Lung (tissue), 12 donors: ENCODE data around the gene HOXA4. TPM values are rescaled to one million over a fixed set of nuclear protein-coding genes. Genes with fewer than 3 reads are reported as not detected.

ENCODE experiments used
- ATAC-seq: fragments of 200-7000 bp; cut with Tn5 transposase; one replicate; pipeline ENCODE4 v1.9.1; 2020; ENCODE audit warnings: moderate number of reproducible peaks; ENCODE audit not compliant: insufficient read depth, low FRiP score
- DNase-seq, 3 donors: peaks; one replicate each; pipeline ENCODE4 v3.0.0-alpha.2; 2013 to 2017
- H3K27ac ChIP-seq, 2 donors: one replicate each; pipeline ENCODE4 v1.5.1; 2013; ENCODE audit warnings: mild to moderate bottlenecking in 2 of 2, moderate library complexity in 2 of 2, control low read depth in 1 of 2, inconsistent platforms in 1 of 2, low read depth in 1 of 2, low read length in 1 of 2
- H3K27me3 ChIP-seq, 3 donors: one replicate each; pipeline ENCODE4 v1.5.1; 2013; ENCODE audit warnings: low read length in 2 of 3; ENCODE audit not compliant: control insufficient read depth in 3 of 3, insufficient read depth in 3 of 3
- H3K36me3 ChIP-seq, 4 donors: one replicate each; pipeline ENCODE4 v1.5.1; 2013; ENCODE audit warnings: low read length in 4 of 4, mild to moderate bottlenecking in 1 of 4, moderate library complexity in 1 of 4; ENCODE audit not compliant: control insufficient read depth in 4 of 4, insufficient read depth in 4 of 4
- H3K4me1 ChIP-seq, 5 donors: one replicate each; pipeline ENCODE4 v1.5.1; 2013; ENCODE audit warnings: low read length in 5 of 5, mild to moderate bottlenecking in 2 of 5, moderate library complexity in 1 of 5; ENCODE audit not compliant: control insufficient read depth in 5 of 5, insufficient read depth in 5 of 5
- H3K4me3 ChIP-seq: one replicate; pipeline ENCODE4 v1.5.1; 2013; ENCODE audit warnings: mild to moderate bottlenecking, control low read depth, moderate library complexity
- H3K9ac ChIP-seq, 2 donors: one replicate each; pipeline ENCODE4 v1.5.1; 2013; ENCODE audit warnings: low read length in 2 of 2, control low read depth in 1 of 2; ENCODE audit not compliant: insufficient read depth in 1 of 2
- H3K9me3 ChIP-seq, 4 donors: one replicate each; pipeline ENCODE4 v1.5.1; 2013; ENCODE audit warnings: low read length in 3 of 4, mild to moderate bottlenecking in 1 of 4, moderate library complexity in 1 of 4; ENCODE audit not compliant: control insufficient read depth in 4 of 4, insufficient read depth in 3 of 4
- CTCF ChIP-seq: IDR thresholded peaks from 2 replicates; pipeline ENCODE4 v1.5.1; 2012; ENCODE audit warnings: mild to moderate bottlenecking; ENCODE audit errors: control extremely low read depth, extremely low read depth
- WGBS, 2 donors: extraction: QIAGEN DNeasy Blood & Tissue Kit; methylation state at CpG; one replicate each; pipeline ENCODE4 v1.1.7; 2013; 5-methylcytosine and 5-hydroxymethylcytosine counted together
- polyA plus RNA-seq, 2 donors: library from polyadenylated mRNA; stranded (reverse); fragments of 200-250 nt; gene quantifications; one replicate each; pipeline ENCODE4 v1.2.1, GENCODE V29; 2013
- total RNA-seq, 2 donors: library from RNA; depleted of rRNA in 1 of 2; stranded (reverse); fragments of >200 nt in 1 of 2; gene quantifications; one replicate each; pipeline ENCODE4 v1.2.1, GENCODE V29; 2014 to 2021
- donor health status: control.
- donor health status: control.
- donor health status: Bipolar disorder and iron deficiency.
- donor health status: healthy.
- donor health status: DM: yes; HTN: yes; CAD: no.

Gene HOXA4
- total and polyA plus RNA-seq, 4 donors, result 2.7 to 6.0 (median 4.1) TPM

GRCh38 chr7:27137640-27138315 lies 7.2 kb upstream of the HOXA4 start:
- H3K4me3 ChIP-seq, result no peak overlapping the region
- WGBS, 2 donors, result 40 to 82% methylated on average over 2 of the region's 2 CpGs
- peaks cover 0 to 31% (median 15%) of the 10 kb centered on the region in 4 donors for H3K36me3 ChIP-seq
- ATAC-seq (no peak), DNase-seq (peak in 1 of 3 donors; percentile 63)
- no peaks in the 10 kb centered on the region for H3K9me3 ChIP-seq
- TF ChIP-seq CTCF, result no peak
- no peak overlapping the region for H3K27ac ChIP-seq
- peaks cover 0 to 58% (median 14%) of the 10 kb centered on the region in 3 donors for H3K27me3 ChIP-seq
- H3K9ac ChIP-seq, result peak overlapping the region; percentile 82 to 98
- peaks cover 0 to 72% (median 7%) of the 10 kb centered on the region in 5 donors for H3K4me1 ChIP-seq

GRCh38 chr7:27134392-27134791 lies 3.8 kb upstream of the HOXA4 start:
- peak overlapping the region in 1 of 2 donors; percentile 98 for H3K9ac ChIP-seq
- no peak overlapping the region for H3K4me3 ChIP-seq
- WGBS, 2 donors, result 8 to 17% methylated on average over 2 of the region's 2 CpGs

GRCh38 chr7:27133409-27134231 lies 3.1 kb upstream of the HOXA4 start:
- H3K36me3 ChIP-seq, result peaks cover 0 to 28% (median 4%) of the 10 kb centered on the region in 4 donors
- peaks cover 4 to 86% (median 7%) of the 10 kb centered on the region in 5 donors for H3K4me1 ChIP-seq
- 42 to 66% methylated on average over 18 of the region's 18 CpGs for WGBS, 2 donors
- peaks cover 0 to 60% (median 16%) of the 10 kb centered on the region in 3 donors for H3K27me3 ChIP-seq
- peak overlapping the region in 1 of 2 donors; percentile 58 for H3K27ac ChIP-seq
- DNase-seq, result peak in 2 of 3 donors; percentile 49 to 80
- ATAC-seq, result no peak
- no peak overlapping the region for H3K4me3 ChIP-seq
- H3K9me3 ChIP-seq, result no peaks in the 10 kb centered on the region
- TF ChIP-seq CTCF, result no peak
- H3K9ac ChIP-seq, result peak overlapping the region in 1 of 2 donors; percentile 98

More at GRCh38 chr7:27134392-27134791, 3.8 kb upstream of the HOXA4 start:
- H3K27me3 ChIP-seq, result peaks cover 0 to 52% (median 16%) of the 10 kb centered on the region in 3 donors
- H3K9me3 ChIP-seq, result no peaks in the 10 kb centered on the region
- ATAC-seq (no peak), DNase-seq (peak in 2 of 3 donors; percentile 63 to 96)
- peaks cover 4 to 84% (median 7%) of the 10 kb centered on the region in 5 donors for H3K4me1 ChIP-seq
- peaks cover 0 to 23% (median under 1%) of the 10 kb centered on the region in 4 donors for H3K36me3 ChIP-seq
- TF ChIP-seq CTCF, result no peak
- H3K27ac ChIP-seq, result no peak overlapping the region
